ENCODE data around the gene MAGI2. TPM values are rescaled to one million over a fixed set of nuclear protein-coding genes. Genes with fewer than 3 reads are reported as not detected.
"Not testable (repeated sequence)": the region's sequence is repeated elsewhere in the genome, so short reads cannot be mapped to it uniquely, and the experiment has no call there.

The MAGI2 gene
- total and polyA plus RNA-seq, 8 donors = 1.3 to 4.0 (median 2.0) TPM

- WGBS, 2 donors = 93% methylated on average over 10 of the region's 10 CpGs
- no peak for ATAC-seq
- intact Hi-C loops (cut with DNase I) = no loop called here
Observed at GRCh38 chr7:78006063-78006755, 1447.3 kb downstream of the MAGI2 start.

GRCh38 chr7:78002715-78003114, 1450.8 kb downstream of the MAGI2 start:
- no peak overlapping the region for H3K27ac ChIP-seq
- DNase-seq = no peak
- H3K9me3 ChIP-seq = no peaks in the 10 kb centered on the region
- intact Hi-C loops (cut with DNase I) = no loop called here
- TF ChIP-seq CTCF (IDR thresholded peaks at IDR 0.05) = no peak
- H3K4me1 ChIP-seq = no peaks in the 10 kb centered on the region
- no peak overlapping the region for H3K4me3 ChIP-seq
- no peak for FAIRE-seq
- H3K27me3 ChIP-seq = no peaks in the 10 kb centered on the region
- no peak for ATAC-seq
- 83 to 90% methylated on average over 4 of the region's 4 CpGs for WGBS, 2 donors
- H3K36me3 ChIP-seq = no peaks in the 10 kb centered on the region

More at GRCh38 chr7:78006063-78006755, 1447.3 kb downstream of the MAGI2 start:
- no peaks in the 10 kb centered on the region for H3K36me3 ChIP-seq
- H3K4me1 ChIP-seq = no peaks in the 10 kb centered on the region
- no peaks in the 10 kb centered on the region for H3K9me3 ChIP-seq
- H3K27me3 ChIP-seq = no peaks in the 10 kb centered on the region
- no peak overlapping the region for H3K4me3 ChIP-seq
- no peak for FAIRE-seq
- DNase-seq = no peak
- TF ChIP-seq CTCF (IDR thresholded peaks at IDR 0.05) = no peak
- no peak overlapping the region for H3K27ac ChIP-seq

- H3K36me3 ChIP-seq = no peaks in the 10 kb centered on the region
- WGBS, 2 donors = 71 to 74% methylated on average over 3 of the region's 3 CpGs
- DNase-seq = no peak
- no peak for ATAC-seq
- no peak for FAIRE-seq
- no peaks in the 10 kb centered on the region for H3K4me1 ChIP-seq
- TF ChIP-seq CTCF (IDR thresholded peaks at IDR 0.05) = no peak
- no peaks in the 10 kb centered on the region for H3K27me3 ChIP-seq
- no peak overlapping the region for H3K27ac ChIP-seq
- intact Hi-C loops (cut with DNase I) = no loop called here
- no peak overlapping the region for H3K4me3 ChIP-seq
- H3K9me3 ChIP-seq = no peaks in the 10 kb centered on the region
Observed at GRCh38 chr7:78002021-78002420, 1451.4 kb downstream of the MAGI2 start.

GRCh38 chr7:77999168-77999567, 1454.3 kb downstream of the MAGI2 start:
- ATAC-seq; DNase-seq; intact Hi-C loops (cut with DNase I); H3K4me1 ChIP-seq; H3K36me3 ChIP-seq; H3K27ac ChIP-seq; H3K27me3 ChIP-seq; H3K4me3 ChIP-seq; H3K9me3 ChIP-seq; FAIRE-seq: not testable (repeated sequence)
- 75 to 82% methylated on average over 3 of the region's 3 CpGs for WGBS, 2 donors

GRCh38 chr7:77995717-77996116, 1457.8 kb downstream of the MAGI2 start:
- TF ChIP-seq CTCF (IDR thresholded peaks at IDR 0.05) = no peak
- no peaks in the 10 kb centered on the region for H3K27me3 ChIP-seq
- no peak overlapping the region for H3K4me3 ChIP-seq
- FAIRE-seq (no peak), DNase-seq (no peak), ATAC-seq (no peak)
- H3K36me3 ChIP-seq = no peaks in the 10 kb centered on the region
- no peaks in the 10 kb centered on the region for H3K4me1 ChIP-seq
- WGBS, 2 donors = 58 to 66% methylated on average over 6 of the region's 6 CpGs
- no peak overlapping the region for H3K27ac ChIP-seq
- intact Hi-C loops (cut with DNase I) = no loop called here
- no peaks in the 10 kb centered on the region for H3K9me3 ChIP-seq

Data from pancreas (tissue), 10 donors.